GM12891 (cell line): ENCODE data around the gene HTT.

ENCODE experiments used
- DNase-seq: peaks from one replicate; pipeline ENCODE4 v3.0.0; 2011; ENCODE audit warnings: low spot score; ENCODE audit not compliant: insufficient read length
- FAIRE-seq: peaks from 2 replicates; lab custom pipeline; 2011; peaks lifted over from hg19 to GRCh38; lab: Jason Lieb, UNC
- PAX5 ChIP-seq: IDR thresholded peaks from 2 replicates; pipeline ENCODE4 v1.6.1; 2011; ENCODE audit warnings: low read length, moderate library complexity, mild to moderate bottlenecking; ENCODE audit not compliant: insufficient read depth, severe bottlenecking
- POLR2A ChIP-seq: IDR thresholded peaks from 2 replicates; pipeline ENCODE4 v1.6.1; 2011; ENCODE audit warnings: low read depth, low read length, control low read depth
- POLR2AphosphoS5 ChIP-seq: IDR thresholded peaks from 2 replicates; pipeline ENCODE4 v1.6.1; 2011; ENCODE audit warnings: low read depth, low read length, control low read depth
- POU2F2 ChIP-seq: IDR thresholded peaks from 2 replicates; pipeline ENCODE4 v1.6.1; 2011; ENCODE audit warnings: low read depth, mild to moderate bottlenecking, control low read depth, low read length, moderate library complexity
- SPI1 ChIP-seq: IDR thresholded peaks from 2 replicates; pipeline ENCODE4 v1.6.1; 2011; ENCODE audit warnings: low read depth, low read length, control low read depth
- TAF1 ChIP-seq: IDR thresholded peaks from 2 replicates; pipeline ENCODE4 v1.6.1; 2011; ENCODE audit warnings: low read depth, low read length, control low read depth

Gene HTT

DNA sequence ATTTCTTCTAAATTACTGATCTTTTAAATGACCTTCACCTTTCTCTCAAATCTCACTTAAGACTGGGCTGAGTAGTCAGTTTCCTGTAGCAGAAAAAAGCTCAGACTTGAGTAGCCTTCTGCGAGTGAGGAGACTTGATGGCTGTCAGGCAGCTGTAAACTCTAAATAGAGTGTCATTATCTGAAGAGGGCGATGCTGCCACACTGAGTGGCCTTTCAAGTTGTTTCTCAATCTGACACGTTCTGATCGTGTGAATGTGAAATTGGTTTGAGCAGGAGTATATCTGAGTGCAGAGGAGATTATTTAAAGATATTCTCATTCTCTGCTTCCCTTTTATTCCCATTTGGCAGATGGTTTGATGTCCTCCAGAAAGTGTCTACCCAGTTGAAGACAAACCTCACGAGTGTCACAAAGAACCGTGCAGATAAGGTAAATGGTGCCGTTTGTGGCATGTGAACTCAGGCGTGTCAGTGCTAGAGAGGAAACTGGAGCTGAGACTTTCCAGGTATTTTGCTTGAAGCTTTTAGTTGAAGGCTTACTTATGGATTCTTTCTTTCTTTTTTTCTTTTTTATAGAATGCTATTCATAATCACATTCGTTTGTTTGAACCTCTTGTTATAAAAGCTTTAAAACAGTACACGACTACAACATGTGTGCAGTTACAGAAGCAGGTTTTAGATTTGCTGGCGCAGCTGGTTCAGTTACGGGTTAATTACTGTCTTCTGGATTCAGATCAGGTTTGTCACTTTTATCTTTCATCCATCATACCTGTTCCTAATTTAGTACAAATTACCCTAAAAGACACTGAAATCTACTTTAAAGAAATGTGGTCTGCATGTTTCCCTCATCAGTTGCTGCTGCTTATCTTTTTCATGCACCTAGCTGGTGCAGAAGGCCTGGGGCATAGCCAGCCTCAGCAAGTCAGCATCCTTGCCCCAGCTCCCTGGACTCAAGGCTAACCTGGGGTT is 100.2 kb downstream of the HTT start:
- no peak for TF ChIP-seq PAX5
- no peak for TF ChIP-seq TAF1
- TF ChIP-seq POLR2AphosphoS5: no peak
- TF ChIP-seq POLR2A: no peak
- TF ChIP-seq SPI1: no peak
- no peak for TF ChIP-seq POU2F2
- DNase-seq (no peak), FAIRE-seq (no peak)

- no peak for TF ChIP-seq SPI1
- TF ChIP-seq POLR2AphosphoS5: no peak
- no peak for TF ChIP-seq TAF1
- no peak for TF ChIP-seq POU2F2
- TF ChIP-seq PAX5: no peak
- TF ChIP-seq POLR2A: no peak
- DNase-seq (no peak), FAIRE-seq (no peak)
Measured at GRCh38 chr4:3176367-3177229, 102.1 kb downstream of the HTT start.

GRCh38 chr4:3177426-3177825 is 102.9 kb downstream of the HTT start:
- TF ChIP-seq TAF1 (no peak), POU2F2 (no peak), PAX5 (no peak), POLR2A (no peak), POLR2AphosphoS5 (no peak), SPI1 (no peak)
- FAIRE-seq: no peak
- no peak for DNase-seq

GRCh38 chr4:3177905-3178304 is 103.4 kb downstream of the HTT start:
- FAIRE-seq: no peak
- TF ChIP-seq SPI1: no peak
- no peak for TF ChIP-seq POU2F2
- no peak for TF ChIP-seq TAF1
- no peak for TF ChIP-seq POLR2AphosphoS5
- TF ChIP-seq POLR2A: no peak
- TF ChIP-seq PAX5: no peak
- DNase-seq: no peak

GRCh38 chr4:3178351-3178750 is 103.9 kb downstream of the HTT start:
- DNase-seq: no peak
- no peak for FAIRE-seq
- TF ChIP-seq POU2F2 (no peak), PAX5 (no peak)

DNA sequence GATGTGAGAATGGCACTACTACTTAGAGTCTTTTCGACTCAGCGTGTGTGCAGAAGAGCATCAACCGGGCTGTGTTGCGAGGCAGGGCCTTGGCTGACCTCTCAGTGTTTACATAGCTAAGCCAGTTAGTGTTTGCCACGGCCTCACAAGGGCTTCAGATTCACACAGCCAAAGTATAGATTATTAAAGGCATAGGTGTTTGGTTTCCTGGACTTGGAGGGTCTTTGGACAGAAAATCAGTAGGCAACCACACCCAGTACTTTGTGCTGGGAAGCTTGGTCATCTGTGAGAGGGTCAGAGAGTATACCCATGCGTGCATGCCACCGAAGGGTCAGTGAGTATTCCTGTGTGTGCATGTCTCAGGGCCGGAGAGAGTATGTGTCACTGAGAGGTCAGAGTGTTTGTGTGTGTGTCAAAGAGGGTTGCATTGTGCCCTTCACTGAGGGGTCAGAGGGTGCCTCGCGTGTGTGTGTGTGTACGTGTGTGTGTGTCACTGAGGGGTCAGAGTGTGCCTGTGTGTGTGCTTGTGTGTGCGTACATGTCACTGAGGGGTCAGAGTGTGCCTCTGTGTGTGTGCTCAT is 104.7 kb downstream of the HTT start:
- DNase-seq (no peak), FAIRE-seq (no peak)
- TF ChIP-seq POLR2AphosphoS5: 0 out of 2 replicates have a peak, but pooled peaks have one; percentile 41
- no peak for TF ChIP-seq PAX5
- no peak for TF ChIP-seq POLR2A
- no peak for TF ChIP-seq TAF1
- no peak for TF ChIP-seq POU2F2
- no peak for TF ChIP-seq SPI1

GRCh38 chr4:3183008-3183407 is 108.5 kb downstream of the HTT start:
- TF ChIP-seq PAX5 (no peak), POU2F2 (no peak), POLR2A (no peak), TAF1 (no peak), POLR2AphosphoS5 (no peak), SPI1 (no peak)
- no peak for DNase-seq
- no peak for FAIRE-seq

- FAIRE-seq (no peak), DNase-seq (no peak)
- TF ChIP-seq POLR2A: no peak
- TF ChIP-seq SPI1: no peak
Measured at GRCh38 chr4:3184725-3185124, 110.2 kb downstream of the HTT start.

DNA sequence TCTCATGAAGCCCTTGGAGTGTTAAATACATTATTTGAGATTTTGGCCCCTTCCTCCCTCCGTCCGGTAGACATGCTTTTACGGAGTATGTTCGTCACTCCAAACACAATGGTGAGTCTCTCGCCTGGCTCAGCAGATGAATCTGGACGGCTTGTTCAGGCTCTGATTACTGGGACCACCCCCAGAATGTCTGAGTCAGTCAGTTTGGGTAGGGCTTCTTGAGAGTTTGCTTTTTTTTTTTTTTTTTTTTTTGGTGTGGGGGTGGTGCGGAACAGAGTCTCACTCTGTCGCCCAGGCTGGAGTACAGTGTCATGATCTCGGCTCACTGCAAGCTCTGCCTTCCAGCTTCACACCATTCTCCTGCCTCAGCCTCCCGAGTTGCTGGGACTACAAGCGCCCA is 112.1 kb downstream of the HTT start:
- DNase-seq: no peak
- TF ChIP-seq PAX5 (no peak), POLR2AphosphoS5 (no peak), POLR2A (no peak), SPI1 (no peak), POU2F2 (no peak), TAF1 (no peak)
- FAIRE-seq: no peak

DNA sequence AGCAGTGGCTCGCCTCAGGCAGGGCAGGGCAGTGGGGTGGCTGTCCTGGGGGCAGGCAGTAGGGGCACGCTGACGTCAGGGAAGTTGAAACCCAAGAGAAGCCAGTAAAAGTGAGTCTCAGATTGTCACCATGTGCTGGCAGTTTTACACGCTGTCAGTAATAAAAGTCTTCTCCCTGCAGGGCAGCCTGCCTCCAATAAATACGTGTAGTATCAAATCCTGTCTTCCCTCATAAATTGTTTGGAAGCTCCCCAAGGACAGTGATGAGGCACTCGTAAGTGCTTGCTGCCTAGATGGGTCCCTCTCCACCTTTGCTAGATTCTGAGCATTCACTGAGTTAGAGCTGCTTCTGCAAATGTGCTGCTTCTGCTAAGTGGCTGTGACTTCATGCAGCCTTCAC is 113.6 kb downstream of the HTT start:
- TF ChIP-seq TAF1 (no peak), PAX5 (no peak), POU2F2 (no peak), POLR2A (no peak), POLR2AphosphoS5 (no peak), SPI1 (no peak)
- DNase-seq (no peak), FAIRE-seq (no peak)
